Kidney (tissue), 14 donors: ENCODE results near the gene TEDC2. TPM values are rescaled to one million over a fixed set of nuclear protein-coding genes. Genes with fewer than 3 reads are reported as not detected.

Experiments used
- DNase-seq, 5 donors: peaks; one replicate each; pipeline ENCODE4 v3.0.0-alpha.2; 2013 to 2020
- FAIRE-seq: peaks from 2 replicates; lab custom pipeline; 2012; peaks lifted over from hg19 to GRCh38; lab: Jason Lieb, UNC
- H3K27ac ChIP-seq, 2 donors: one replicate each; pipeline ENCODE4 v1.7.0; 2013; ENCODE audit warnings: low read depth in 2 of 2, low read length in 2 of 2, inconsistent platforms in 1 of 2
- H3K27me3 ChIP-seq: one replicate; pipeline ENCODE4 v1.7.1; 2013; ENCODE audit warnings: low read length, inconsistent platforms; ENCODE audit not compliant: control insufficient read depth, insufficient read depth
- H3K36me3 ChIP-seq, 3 donors: one replicate each; pipeline versions ENCODE4 v1.7.0 to v1.7.1; 2013; ENCODE audit warnings: low read length in 3 of 3, control low read depth in 1 of 3, inconsistent platforms in 1 of 3; ENCODE audit not compliant: insufficient read depth in 3 of 3, control insufficient read depth in 2 of 3
- H3K4me1 ChIP-seq, 3 donors: one replicate each; pipeline versions ENCODE4 v1.7.0 to v1.7.1; 2013; ENCODE audit warnings: low read length in 3 of 3, inconsistent platforms in 1 of 3, low read depth in 1 of 3; ENCODE audit not compliant: control insufficient read depth in 2 of 3, insufficient read depth in 2 of 3
- H3K4me3 ChIP-seq, 3 donors: one replicate each; pipeline versions ENCODE4 v1.7.0 to v1.8.1; 2013; ENCODE audit warnings: low read length in 3 of 3, control low read depth in 1 of 3, inconsistent platforms in 1 of 3
- H3K9ac ChIP-seq, 3 donors: one replicate each; pipeline versions ENCODE4 v1.7.0 to v1.7.1; 2013; ENCODE audit warnings: low read length in 3 of 3, control low read depth in 1 of 3, inconsistent platforms in 1 of 3
- H3K9me3 ChIP-seq, 3 donors: one replicate each; pipeline versions ENCODE4 v1.7.0 to v1.7.1; 2013; ENCODE audit warnings: low read length in 3 of 3, control low read depth in 1 of 3, inconsistent platforms in 1 of 3; ENCODE audit not compliant: control insufficient read depth in 2 of 3, insufficient read depth in 1 of 3
- CTCF ChIP-seq: IDR thresholded peaks from 3 replicates; pipeline ENCODE4 v1.5.1; 2012; ENCODE audit warnings: mild to moderate bottlenecking, moderate library complexity, borderline replicate concordance; ENCODE audit not compliant: insufficient read depth; ENCODE audit errors: extremely low read depth
- intact Hi-C: fragments of 100-400 bp; cut with DNase I; formaldehyde crosslinking; loops from one replicate; pipeline ENCODE4 v1.11.1; 2022
- polyA plus RNA-seq: library from polyadenylated mRNA; stranded (reverse); fragments of 350-450 nt; fragmentation: Illumina TruSeq; extraction: RNeasy Lipid Tissue Mini Kit (QIAGEN cat#74804); gene quantifications from one replicate; pipeline ENCODE4 v1.2.3, GENCODE V29; 2014; ENCODE audit warnings: low read depth, low replicate concordance; ENCODE audit not compliant: insufficient read depth
- total RNA-seq: library from RNA; stranded (reverse); fragmentation: NEBNext Ultra II Directional; extraction: Animal tissue kit (Norgen Biotek cat#: 25700); gene quantifications from one replicate; pipeline ENCODE4 v1.2.1, GENCODE V29; 2021
- donor health status: control.
- donor health status: control.
- donor health status: control.
- donor health status: control.
- donor health status: control.
- donor health status: DM: yes; HTN: yes; CAD: no.
- donor health status: Normal renal cell carcinoma (clear cell type).

Gene TEDC2
- total and polyA plus RNA-seq, 2 donors from 2014 or later: 1.4 to 1.7 TPM

- Histone ChIP-seq H3K9me3 (no peaks in the 10 kb centered on the region), H3K27ac (no peak overlapping the region), H3K4me1 (peaks cover 0 to 21% (median 0%) of the 10 kb centered on the region in 3 donors), H3K36me3 (no peaks in the 10 kb centered on the region), H3K27me3 (no peaks in the 10 kb centered on the region), H3K4me3 (peak overlapping the region in 1 of 3 donors; percentile 43), H3K9ac (no peak overlapping the region)
- intact Hi-C loops: no loop called here
- DNase-seq: peak in 3 of 5 donors; percentile 44 to 82 (median 64)
- no peak for TF ChIP-seq CTCF
- no peak for FAIRE-seq
Measured at GRCh38 chr16:2468233-2468724, 8.4 kb downstream of the TEDC2 start.

- no peaks in the 10 kb centered on the region for H3K36me3 ChIP-seq
- H3K4me3 ChIP-seq: no peak overlapping the region
- H3K4me1 ChIP-seq: peaks cover 0 to 24% (median 0%) of the 10 kb centered on the region in 3 donors
- intact Hi-C loops: no loop called here
- H3K9me3 ChIP-seq: no peaks in the 10 kb centered on the region
- DNase-seq (peak in 4 of 5 donors; percentile 58 to 87 (median 68)), FAIRE-seq (no peak)
- no peak overlapping the region for H3K9ac ChIP-seq
- no peak for TF ChIP-seq CTCF
- H3K27ac ChIP-seq: no peak overlapping the region
- no peaks in the 10 kb centered on the region for H3K27me3 ChIP-seq
Measured at GRCh38 chr16:2468725-2469398, 9.0 kb downstream of the TEDC2 start.

GRCh38 chr16:2469399-2470233 lies 9.7 kb downstream of the TEDC2 start:
- intact Hi-C loops: no loop called here
- no peak overlapping the region for H3K9ac ChIP-seq
- no peak overlapping the region for H3K27ac ChIP-seq
- FAIRE-seq: no peak
- no peaks in the 10 kb centered on the region for H3K27me3 ChIP-seq
- H3K9me3 ChIP-seq: no peaks in the 10 kb centered on the region
- TF ChIP-seq CTCF: no peak
- H3K36me3 ChIP-seq: no peaks in the 10 kb centered on the region
- H3K4me3 ChIP-seq: no peak overlapping the region
- DNase-seq: peak in 1 of 5 donors; percentile 65
- peaks cover 0 to 30% (median 0%) of the 10 kb centered on the region in 3 donors for H3K4me1 ChIP-seq
